ENCODE measurements around the gene MSH2.

DNA sequence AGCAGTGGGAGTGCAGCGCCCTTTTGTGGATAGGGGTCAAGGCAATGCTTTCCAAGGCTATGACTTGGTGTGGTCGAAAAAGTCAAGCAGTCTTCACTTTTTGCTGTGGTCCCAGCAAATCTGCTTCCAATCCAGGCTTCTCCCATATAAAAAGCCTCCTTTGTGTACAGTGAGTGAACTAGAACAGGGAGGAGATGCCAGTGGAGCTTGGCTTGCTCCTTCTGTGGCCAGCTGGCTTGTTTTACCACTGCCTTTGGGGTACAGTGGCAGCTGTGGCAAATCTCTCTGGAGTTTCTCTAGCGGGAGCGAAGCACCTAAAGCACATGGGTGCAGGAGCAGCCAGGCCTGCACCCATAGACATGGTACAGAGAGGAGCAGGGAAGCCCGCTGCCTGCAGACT is 103.5 kb downstream of the MSH2 start:
- TF ChIP-seq YY1 (IDR thresholded peaks at IDR 0.05), result no peak
- TF ChIP-seq, protein P1, sequence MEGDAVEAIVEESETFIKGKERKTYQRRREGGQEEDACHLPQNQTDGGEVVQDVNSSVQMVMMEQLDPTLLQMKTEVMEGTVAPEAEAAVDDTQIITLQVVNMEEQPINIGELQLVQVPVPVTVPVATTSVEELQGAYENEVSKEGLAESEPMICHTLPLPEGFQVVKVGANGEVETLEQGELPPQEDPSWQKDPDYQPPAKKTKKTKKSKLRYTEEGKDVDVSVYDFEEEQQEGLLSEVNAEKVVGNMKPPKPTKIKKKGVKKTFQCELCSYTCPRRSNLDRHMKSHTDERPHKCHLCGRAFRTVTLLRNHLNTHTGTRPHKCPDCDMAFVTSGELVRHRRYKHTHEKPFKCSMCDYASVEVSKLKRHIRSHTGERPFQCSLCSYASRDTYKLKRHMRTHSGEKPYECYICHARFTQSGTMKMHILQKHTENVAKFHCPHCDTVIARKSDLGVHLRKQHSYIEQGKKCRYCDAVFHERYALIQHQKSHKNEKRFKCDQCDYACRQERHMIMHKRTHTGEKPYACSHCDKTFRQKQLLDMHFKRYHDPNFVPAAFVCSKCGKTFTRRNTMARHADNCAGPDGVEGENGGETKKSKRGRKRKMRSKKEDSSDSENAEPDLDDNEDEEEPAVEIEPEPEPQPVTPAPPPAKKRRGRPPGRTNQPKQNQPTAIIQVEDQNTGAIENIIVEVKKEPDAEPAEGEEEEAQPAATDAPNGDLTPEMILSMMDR (IDR thresholded peaks at IDR 0.05; ENCODE audit: low read depth, low read length, missing input control), result no peak
- TF ChIP-seq, protein P2, sequence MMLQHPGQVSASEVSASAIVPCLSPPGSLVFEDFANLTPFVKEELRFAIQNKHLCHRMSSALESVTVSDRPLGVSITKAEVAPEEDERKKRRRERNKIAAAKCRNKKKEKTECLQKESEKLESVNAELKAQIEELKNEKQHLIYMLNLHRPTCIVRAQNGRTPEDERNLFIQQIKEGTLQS (IDR thresholded peaks at IDR 0.05), result no peak
- no peak for TF ChIP-seq TAF1 (conservative IDR thresholded peaks at IDR 0.05)
- no peak for TF ChIP-seq RAD21 (IDR thresholded peaks at IDR 0.05)
- TF ChIP-seq, protein P3, sequence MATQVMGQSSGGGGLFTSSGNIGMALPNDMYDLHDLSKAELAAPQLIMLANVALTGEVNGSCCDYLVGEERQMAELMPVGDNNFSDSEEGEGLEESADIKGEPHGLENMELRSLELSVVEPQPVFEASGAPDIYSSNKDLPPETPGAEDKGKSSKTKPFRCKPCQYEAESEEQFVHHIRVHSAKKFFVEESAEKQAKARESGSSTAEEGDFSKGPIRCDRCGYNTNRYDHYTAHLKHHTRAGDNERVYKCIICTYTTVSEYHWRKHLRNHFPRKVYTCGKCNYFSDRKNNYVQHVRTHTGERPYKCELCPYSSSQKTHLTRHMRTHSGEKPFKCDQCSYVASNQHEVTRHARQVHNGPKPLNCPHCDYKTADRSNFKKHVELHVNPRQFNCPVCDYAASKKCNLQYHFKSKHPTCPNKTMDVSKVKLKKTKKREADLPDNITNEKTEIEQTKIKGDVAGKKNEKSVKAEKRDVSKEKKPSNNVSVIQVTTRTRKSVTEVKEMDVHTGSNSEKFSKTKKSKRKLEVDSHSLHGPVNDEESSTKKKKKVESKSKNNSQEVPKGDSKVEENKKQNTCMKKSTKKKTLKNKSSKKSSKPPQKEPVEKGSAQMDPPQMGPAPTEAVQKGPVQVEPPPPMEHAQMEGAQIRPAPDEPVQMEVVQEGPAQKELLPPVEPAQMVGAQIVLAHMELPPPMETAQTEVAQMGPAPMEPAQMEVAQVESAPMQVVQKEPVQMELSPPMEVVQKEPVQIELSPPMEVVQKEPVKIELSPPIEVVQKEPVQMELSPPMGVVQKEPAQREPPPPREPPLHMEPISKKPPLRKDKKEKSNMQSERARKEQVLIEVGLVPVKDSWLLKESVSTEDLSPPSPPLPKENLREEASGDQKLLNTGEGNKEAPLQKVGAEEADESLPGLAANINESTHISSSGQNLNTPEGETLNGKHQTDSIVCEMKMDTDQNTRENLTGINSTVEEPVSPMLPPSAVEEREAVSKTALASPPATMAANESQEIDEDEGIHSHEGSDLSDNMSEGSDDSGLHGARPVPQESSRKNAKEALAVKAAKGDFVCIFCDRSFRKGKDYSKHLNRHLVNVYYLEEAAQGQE (IDR thresholded peaks at IDR 0.05), result no peak
- TF ChIP-seq JUND (IDR thresholded peaks at IDR 0.05), result no peak
